ENCODE results near the gene PTPRJ. TPM values are rescaled to one million over a fixed set of nuclear protein-coding genes. Genes with fewer than 3 reads are reported as not detected.

The PTPRJ gene
- total RNA-seq, 1 donor from 2014 or later: 98.5 TPM

- intact Hi-C loops (cut with micrococcal nuclease): loop anchor here (2.0 kb wide), 2 partner anchors 18 to 46 kb away; no protein-coding TSS in a partner anchor
These were observed 54.8 kb downstream of the PTPRJ start for GRCh38 chr11:48034926-48035871.

GRCh38 chr11:48036011-48036410 lies 55.7 kb downstream of the PTPRJ start:
- intact Hi-C loops (cut with micrococcal nuclease): no loop called here

GRCh38 chr11:48036466-48036865 lies 56.1 kb downstream of the PTPRJ start:
- intact Hi-C loops (cut with micrococcal nuclease): no loop called here

- intact Hi-C loops (cut with micrococcal nuclease): no loop called here
These were observed 57.5 kb downstream of the PTPRJ start for GRCh38 chr11:48037709-48038468.

GRCh38 chr11:48040830-48041444 lies 60.6 kb downstream of the PTPRJ start:
- intact Hi-C loops (cut with micrococcal nuclease): no loop called here

GRCh38 chr11:48041877-48042695 lies 61.7 kb downstream of the PTPRJ start:
- intact Hi-C loops (cut with micrococcal nuclease): no loop called here

GRCh38 chr11:48043111-48043990 lies 63.0 kb downstream of the PTPRJ start:
- intact Hi-C loops (cut with micrococcal nuclease): loop anchor here (1.0 kb wide), 1 partner anchor 12 kb away; no protein-coding TSS in a partner anchor

GRCh38 chr11:48043991-48044512 lies 63.7 kb downstream of the PTPRJ start:
- intact Hi-C loops (cut with micrococcal nuclease): loop anchor here (1.0 kb wide), 1 partner anchor 11 kb away; no protein-coding TSS in a partner anchor

GRCh38 chr11:48044577-48044976 lies 64.2 kb downstream of the PTPRJ start:
- intact Hi-C loops (cut with micrococcal nuclease): no loop called here

GRCh38 chr11:48045536-48045935 lies 65.2 kb downstream of the PTPRJ start:
- intact Hi-C loops (cut with micrococcal nuclease): no loop called here

GRCh38 chr11:48047616-48048015 lies 67.3 kb downstream of the PTPRJ start:
- intact Hi-C loops (cut with micrococcal nuclease): no loop called here

- intact Hi-C loops (cut with micrococcal nuclease): no loop called here
These were observed 68.7 kb downstream of the PTPRJ start for GRCh38 chr11:48049036-48049435.

- intact Hi-C loops (cut with micrococcal nuclease): no loop called here
These were observed 69.9 kb downstream of the PTPRJ start for GRCh38 chr11:48050304-48050703.

- intact Hi-C loops (cut with micrococcal nuclease): no loop called here
These were observed 71.0 kb downstream of the PTPRJ start for GRCh38 chr11:48051217-48051830.

GRCh38 chr11:48052183-48053044 lies 72.1 kb downstream of the PTPRJ start:
- intact Hi-C loops (cut with micrococcal nuclease): no loop called here

- intact Hi-C loops (cut with micrococcal nuclease): loop anchor here (1.0 to 5.0 kb wide), 11 partner anchors 12 to 288 kb away; partner anchors contain the start of gene FNBP4
These were observed 74.6 kb downstream of the PTPRJ start for GRCh38 chr11:48054994-48055291.

GRCh38 chr11:48055292-48056132 lies 75.2 kb downstream of the PTPRJ start:
- intact Hi-C loops (cut with micrococcal nuclease): loop anchor here (1.0 to 5.0 kb wide), 11 partner anchors 12 to 288 kb away; partner anchors contain the start of gene FNBP4
